AG04450 (cell line): Measurements from ENCODE around the gene POLR1H. TPM values are rescaled to one million over a fixed set of nuclear protein-coding genes. Genes with fewer than 3 reads are reported as not detected.

Experiments
- CTCF ChIA-PET: fragments of 300-600, 350-600 bp; formaldehyde crosslinking; extraction: SDS; loops from one replicate; lab custom pipeline; 2022; ENCODE audit warnings: antibody characterized with exemption, inconsistent platforms; lab: Charles Lee
- POLR2A ChIA-PET: fragments of 350-600 bp; formaldehyde crosslinking; extraction: SDS; loops from one replicate; lab custom pipeline; 2021; ENCODE audit warnings: antibody characterized with exemption, inconsistent platforms; lab: Yijun Ruan, JAX
- DNase-seq: peaks from one replicate; pipeline ENCODE4 v3.0.0-alpha.2; 2011; ENCODE audit warnings: low read depth, low spot score
- H3K27ac ChIP-seq: one replicate; pipeline ENCODE4 v1.5.1; 2012; ENCODE audit warnings: low read depth, low read length, control low read depth
- H3K27me3 ChIP-seq: one replicate; pipeline ENCODE4 v1.6.0; 2012; ENCODE audit warnings: low read length; ENCODE audit not compliant: control insufficient read depth, insufficient read depth
- H3K4me3 ChIP-seq: 2 replicates; pipeline ENCODE4 v1.5.1; 2011; ENCODE audit warnings: mild to moderate bottlenecking, low read depth, low read length, control low read depth
- H3K9me3 ChIP-seq: 2 replicates; pipeline ENCODE4 v1.5.1; 2012; ENCODE audit warnings: low read length; ENCODE audit not compliant: control insufficient read depth, insufficient read depth
- CTCF ChIP-seq: IDR thresholded peaks from 2 replicates; pipeline ENCODE4 v1.5.1; 2011; ENCODE audit warnings: low read depth, low read length, control low read depth, inconsistent platforms
- polyA plus RNA-seq: library from polyadenylated mRNA; depleted of rRNA; stranded (reverse); fragments of >200 nt; gene quantifications from 2 replicates; pipeline ENCODE4 v1.2.3, GENCODE V29; 2011

POLR1H gene
- polyA plus RNA-seq, 1 experiment, result 25.0 TPM

GRCh38 chr6:30091577-30092381 is 30.7 kb downstream of the POLR1H start:
- no peak for TF ChIP-seq CTCF
- POLR2A ChIA-PET, result no interaction called here
- Histone ChIP-seq H3K4me3 (no peak overlapping the region), H3K9me3 (no peaks in the 10 kb centered on the region), H3K27me3 (peaks cover 23% of the 10 kb centered on the region), H3K27ac (no peak overlapping the region)
- DNase-seq, result peak; percentile 15
- CTCF ChIA-PET, result interaction anchor here (1.0 to 2.7 kb wide), 3 partner anchors 10 to 39 kb away, joined by 3 to 6 read pairs (median 5); no protein-coding TSS in a partner anchor

GRCh38 chr6:30092852-30093543 is 31.9 kb downstream of the POLR1H start:
- Histone ChIP-seq H3K27ac (no peak overlapping the region), H3K27me3 (peaks cover 29% of the 10 kb centered on the region), H3K4me3 (no peak overlapping the region), H3K9me3 (no peaks in the 10 kb centered on the region)
- ChIA-PET POLR2A (no interaction called here), CTCF (interaction anchor here (2.4 to 2.6 kb wide), 2 partner anchors 11 to 38 kb away, joined by 9 to 19 read pairs; no protein-coding TSS in a partner anchor)
- no peak for DNase-seq
- TF ChIP-seq CTCF, result no peak

- TF ChIP-seq CTCF, result no peak
- Histone ChIP-seq H3K27ac (no peak overlapping the region), H3K4me3 (no peak overlapping the region), H3K9me3 (no peaks in the 10 kb centered on the region), H3K27me3 (peaks cover 35% of the 10 kb centered on the region)
- CTCF ChIA-PET, result interaction anchor here (1.2 to 2.6 kb wide), 3 partner anchors 10 to 441 kb away, joined by 3 to 19 read pairs (median 9); no protein-coding TSS in a partner anchor
- no peak for DNase-seq
- POLR2A ChIA-PET, result no interaction called here
Observed at GRCh38 chr6:30093951-30094661, 33.0 kb downstream of the POLR1H start.

- TF ChIP-seq CTCF, result no peak
- no peak overlapping the region for H3K27ac ChIP-seq
- POLR2A ChIA-PET, result no interaction called here
- no peak for DNase-seq
- no peak overlapping the region for H3K4me3 ChIP-seq
- CTCF ChIA-PET, result interaction anchor here (2.5 kb wide), 1 partner anchor 34 kb away, joined by 9 read pairs; no protein-coding TSS in a partner anchor
- no peaks in the 10 kb centered on the region for H3K9me3 ChIP-seq
- H3K27me3 ChIP-seq, result peaks cover 55% of the 10 kb centered on the region
Observed at GRCh38 chr6:30096829-30097228, 35.8 kb downstream of the POLR1H start.
